ENCODE results near the gene ZNF587. TPM values are rescaled to one million over a fixed set of nuclear protein-coding genes. Genes with fewer than 3 reads are reported as not detected.

Gene ZNF587
- total RNA-seq, 2 donors from 2014 or later, result 46.4 to 70.7 TPM

DNA sequence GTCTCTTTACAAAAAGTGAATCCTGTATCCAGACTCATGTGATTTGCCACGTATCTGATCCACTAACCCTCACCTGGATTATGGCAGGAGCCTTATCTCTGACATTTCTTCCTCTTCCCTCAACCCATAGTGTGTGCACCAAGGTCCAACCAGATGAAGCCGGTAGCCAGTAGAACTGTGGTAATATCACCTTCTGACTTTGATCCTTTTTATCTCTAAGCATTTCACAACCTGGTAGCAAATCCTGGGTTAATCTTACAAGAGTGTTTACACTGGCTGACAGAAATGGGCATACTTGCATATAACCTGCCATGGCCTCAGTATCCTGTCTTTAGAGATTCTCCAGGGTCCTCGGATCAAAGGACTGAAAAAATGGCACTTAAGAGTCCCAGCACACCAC, 64.9 kb downstream of the ZNF587 start:
- TF ChIP-seq, protein P1, sequence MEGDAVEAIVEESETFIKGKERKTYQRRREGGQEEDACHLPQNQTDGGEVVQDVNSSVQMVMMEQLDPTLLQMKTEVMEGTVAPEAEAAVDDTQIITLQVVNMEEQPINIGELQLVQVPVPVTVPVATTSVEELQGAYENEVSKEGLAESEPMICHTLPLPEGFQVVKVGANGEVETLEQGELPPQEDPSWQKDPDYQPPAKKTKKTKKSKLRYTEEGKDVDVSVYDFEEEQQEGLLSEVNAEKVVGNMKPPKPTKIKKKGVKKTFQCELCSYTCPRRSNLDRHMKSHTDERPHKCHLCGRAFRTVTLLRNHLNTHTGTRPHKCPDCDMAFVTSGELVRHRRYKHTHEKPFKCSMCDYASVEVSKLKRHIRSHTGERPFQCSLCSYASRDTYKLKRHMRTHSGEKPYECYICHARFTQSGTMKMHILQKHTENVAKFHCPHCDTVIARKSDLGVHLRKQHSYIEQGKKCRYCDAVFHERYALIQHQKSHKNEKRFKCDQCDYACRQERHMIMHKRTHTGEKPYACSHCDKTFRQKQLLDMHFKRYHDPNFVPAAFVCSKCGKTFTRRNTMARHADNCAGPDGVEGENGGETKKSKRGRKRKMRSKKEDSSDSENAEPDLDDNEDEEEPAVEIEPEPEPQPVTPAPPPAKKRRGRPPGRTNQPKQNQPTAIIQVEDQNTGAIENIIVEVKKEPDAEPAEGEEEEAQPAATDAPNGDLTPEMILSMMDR (IDR thresholded peaks at IDR 0.05), result no peak
- H3K36me3 ChIP-seq, result no peaks in the 10 kb centered on the region
- intact Hi-C loops (cut with DNase I), result no loop called here
- H3K9ac ChIP-seq (ENCODE audit: low read depth in 2 of 2, low read length in 2 of 2), result no peak overlapping the region
- no peaks in the 10 kb centered on the region for H3K4me1 ChIP-seq
- H3K27ac ChIP-seq, result no peak overlapping the region
- H3K9me3 ChIP-seq, result no peaks in the 10 kb centered on the region
- no peak for DNase-seq
- no peaks in the 10 kb centered on the region for H3K27me3 ChIP-seq
- H3K4me3 ChIP-seq, result no peak overlapping the region

Other genes with a start within 250 kb of the ZNF587 start
- gene ZNF530, start 250.0 kb upstream of the ZNF587 start, total RNA-seq, result 1 to 10 TPM; 1.2 to 4.1 TPM
- gene ZNF134, start 235.6 kb upstream of the ZNF587 start, total RNA-seq, result 1 to 10 TPM; 5.8 to 7.7 TPM
- 1 to 10 TPM; 6.0 to 6.1 TPM for gene ZNF211, start 216.7 kb upstream of the ZNF587 start, total RNA-seq
- not detected for gene ZSCAN4, start 180.9 kb upstream of the ZNF587 start, total RNA-seq
- gene ZNF551, start 167.9 kb upstream of the ZNF587 start, total RNA-seq, result 1 to 10 TPM; 4.7 to 5.9 TPM
- 1 to 10 TPM in 1 of 2 donors, under 1 TPM in 1; 0.67 to 2.0 TPM for gene ZNF154, start 140.7 kb upstream of the ZNF587 start, total RNA-seq
- gene ZNF671, start 122.2 kb upstream of the ZNF587 start, total RNA-seq, result 1 to 10 TPM; 2.9 TPM
- 10 to 100 TPM; 13.5 to 14.5 TPM for gene ZNF776, start 103.0 kb upstream of the ZNF587 start, total RNA-seq
- 10 to 100 TPM; 13.1 to 17.6 TPM for gene ZNF586, start 80.2 kb upstream of the ZNF587 start, total RNA-seq
- 10 to 100 TPM; 21.7 to 24.8 TPM for gene ZNF552, start 34.9 kb upstream of the ZNF587 start, total RNA-seq
- gene ZNF587B, start 19.6 kb upstream of the ZNF587 start, total RNA-seq, result 10 to 100 TPM; 12.5 to 22.3 TPM
- 10 to 100 TPM in 1 of 2 donors, 1 to 10 TPM in 1; 7.1 to 25.5 TPM for gene ZNF814, start 39.2 kb downstream of the ZNF587 start, total RNA-seq
- gene ZNF417, start 66.7 kb downstream of the ZNF587 start, total RNA-seq, result 10 to 100 TPM in 1 of 2 donors, 1 to 10 TPM in 1; 9.6 to 17.5 TPM
- 1 to 10 TPM; 1.1 to 5.3 TPM for gene ZNF418, start 85.5 kb downstream of the ZNF587 start, total RNA-seq
- gene ZNF256, start 97.8 kb downstream of the ZNF587 start, total RNA-seq, result 1 to 10 TPM; 3.0 to 3.5 TPM
- under 1 TPM; 0.27 to 0.86 TPM for gene C19orf18, start 124.7 kb downstream of the ZNF587 start, total RNA-seq
- gene ZNF606, start 153.0 kb downstream of the ZNF587 start, total RNA-seq, result 10 to 100 TPM in 1 of 2 donors, 1 to 10 TPM in 1; 8.7 to 12.2 TPM
- gene ZSCAN1, start 184.2 kb downstream of the ZNF587 start, total RNA-seq, result not detected
- 1 to 10 TPM; 1.1 to 1.4 TPM for gene ZNF135, start 209.4 kb downstream of the ZNF587 start, total RNA-seq
- gene ZSCAN18, start 248.4 kb downstream of the ZNF587 start, total RNA-seq, result 10 to 100 TPM; 17.1 to 22.9 TPM